GM19025 (cell line): ENCODE data around the gene LAMB2.

Source experiments
- ATAC-seq: cut with Tn5 transposase; IDR thresholded peaks from one replicate; pipeline ENCODE4 v1.9.1; 2021; ENCODE audit warnings: mild to moderate bottlenecking, low read depth, moderate library complexity; ENCODE audit not compliant: unreplicated experiment

The LAMB2 gene

GRCh38 chr3:49161808-49162530 is 29.1 kb upstream of the LAMB2 start:
- no peak for ATAC-seq

- no peak for ATAC-seq
Measured at GRCh38 chr3:49161197-49161596, 28.3 kb upstream of the LAMB2 start.

GRCh38 chr3:49158792-49159191 is 25.9 kb upstream of the LAMB2 start:
- ATAC-seq, result no peak

GRCh38 chr3:49158103-49158709 is 25.4 kb upstream of the LAMB2 start:
- ATAC-seq, result no peak

GRCh38 chr3:49157289-49157688 is 24.4 kb upstream of the LAMB2 start:
- ATAC-seq, result no peak

- no peak for ATAC-seq
Measured at GRCh38 chr3:49153349-49153912, 20.6 kb upstream of the LAMB2 start.

GRCh38 chr3:49151610-49152009 is 18.8 kb upstream of the LAMB2 start:
- no peak for ATAC-seq

GRCh38 chr3:49148159-49148558 is 15.3 kb upstream of the LAMB2 start:
- ATAC-seq, result no peak

- no peak for ATAC-seq
Measured at GRCh38 chr3:49140080-49140479, 7.2 kb upstream of the LAMB2 start.

GRCh38 chr3:49135499-49135898 is 2.6 kb upstream of the LAMB2 start:
- ATAC-seq, result no peak

GRCh38 chr3:49134471-49135265 is 1.8 kb upstream of the LAMB2 start:
- ATAC-seq, result no peak

- no peak for ATAC-seq
Measured at GRCh38 chr3:49133226-49133951, 539 bp upstream of the LAMB2 start.

- ATAC-seq, result no peak
Measured at GRCh38 chr3:49132073-49132436, 795 bp downstream of the LAMB2 start.

- no peak for ATAC-seq
Measured at GRCh38 chr3:49131576-49131975, 1.3 kb downstream of the LAMB2 start.

- no peak for ATAC-seq
Measured at GRCh38 chr3:49131040-49131439, 1.8 kb downstream of the LAMB2 start.

GRCh38 chr3:49124991-49125670 is 7.7 kb downstream of the LAMB2 start:
- no peak for ATAC-seq

- no peak for ATAC-seq
Measured at GRCh38 chr3:49124203-49124602, 8.6 kb downstream of the LAMB2 start.

GRCh38 chr3:49123687-49124086 is 9.2 kb downstream of the LAMB2 start:
- no peak for ATAC-seq

- no peak for ATAC-seq
Measured at GRCh38 chr3:49122886-49123545, 9.8 kb downstream of the LAMB2 start.

GRCh38 chr3:49122451-49122850 is 10.4 kb downstream of the LAMB2 start:
- no peak for ATAC-seq
